Adrenal gland (tissue), 12 donors: Measurements from ENCODE around the gene RHOBTB1. TPM values are rescaled to one million over a fixed set of nuclear protein-coding genes. Genes with fewer than 3 reads are reported as not detected.

Experiments used
- DNase-seq, 7 donors: peaks; one replicate each; pipeline ENCODE4 v3.0.0-alpha.2; 2019 to 2020
- H3K27ac ChIP-seq, 5 donors: fragments of 200-600 bp; sonication (generic) in 4 of 5; 1 replicate in 3 of 5; 2 replicates in 2 of 5; pipeline versions ENCODE4 v1.5.1 to v1.8.0; 2016 to 2020; ENCODE audit warnings: mild to moderate bottlenecking in 1 of 5
- H3K27me3 ChIP-seq: fragments of 200-600 bp; 2 replicates; pipeline ENCODE4 v1.8.0; 2021
- H3K36me3 ChIP-seq, 2 donors: fragments of 200-600 bp; replicated peaks in 1 of 2; 1 replicate in 1 of 2; 2 replicates in 1 of 2; pipeline versions ENCODE4 v1.5.1 to v1.8.0; 2018 to 2022
- H3K4me1 ChIP-seq, 2 donors: fragments of 200-600 bp; replicated peaks in 1 of 2; 1 replicate in 1 of 2; 2 replicates in 1 of 2; pipeline versions ENCODE4 v1.5.1 to v1.8.0; 2018 to 2021
- H3K4me3 ChIP-seq, 4 donors: fragments of 200-600 bp; sonication (generic) in 3 of 4; one replicate each; pipeline ENCODE4 v1.5.1; 2016 to 2018
- H3K9me3 ChIP-seq, 3 donors: fragments of 200-600 bp; sonication (generic) in 1 of 3; replicated peaks in 1 of 3; 1 replicate in 2 of 3; 2 replicates in 1 of 3; pipeline versions ENCODE4 v1.5.1 to v1.8.0; 2016 to 2021
- POLR2A ChIP-seq, 2 donors: fragments of 450-650 bp; IDR thresholded peaks; one replicate each; pipeline ENCODE4 v1.6.1; 2017; ENCODE audit warnings: antibody characterized with exemption in 2 of 2, mild to moderate bottlenecking in 2 of 2, moderate library complexity in 1 of 2
- WGBS, 4 donors: extraction: QIAGEN DNeasy Blood & Tissue Kit in 2 of 4; methylation state at CpG; one replicate each; pipeline versions ENCODE4 v1.1.5 to v1.1.7; 2013 to 2017; 5-methylcytosine and 5-hydroxymethylcytosine counted together
- intact Hi-C, 2 donors: fragments of 100-400 bp; cut with DNase I; formaldehyde crosslinking; loops; one replicate each; pipeline versions ENCODE4 v1.14.1 to v1.15.0; 2022 to 2023
- polyA plus RNA-seq, 3 donors: library from polyadenylated mRNA; stranded (reverse); fragments of 200-250 nt in 2 of 3; fragments of 350-450 nt in 1 of 3; fragmentation: Illumina TruSeq in 1 of 3; extraction: RNeasy Lipid Tissue Mini Kit (QIAGEN cat#74804) in 1 of 3; gene quantifications; one replicate each; pipeline ENCODE4 v1.2.3, GENCODE V29; 2013 to 2014
- total RNA-seq, 9 donors: library from RNA; depleted of rRNA in 4 of 9; stranded (reverse); fragments of >200 nt in 4 of 9; fragments of 120-200 nt in 1 of 9; fragmentation: NEBNext Ultra II Directional in 1 of 9; extraction: Animal tissue kit (Norgen Biotek cat#: 25700) in 1 of 9; gene quantifications; one replicate each; pipeline versions ENCODE4 v1.1.0 to v1.2.4, GENCODE V29; 2013 to 2023
- TF ChIP-seq, protein P1 (sequence below), 6 experiments: fragments of 450-650 bp in 4 of 6; fragments of 200-600 bp in 2 of 6; sonication (generic) in 1 of 6; IDR thresholded peaks; 1 replicate in 5 of 6; 2 replicates in 1 of 6; pipeline versions ENCODE4 v1.5.1 to v1.8.0; 2016 to 2021; ENCODE audit warnings: antibody characterized with exemption in 6 of 6, mild to moderate bottlenecking in 2 of 6, moderate library complexity in 1 of 6
- donor health status: healthy with polysubstance abuse.
- donor health status: Bipolar disorder and iron deficiency.
- donor health status: DM: yes; HTN: yes; CAD: no.
- donor health status: DM: no; HTN: no; CAD: no.
- donor health status: DM: no; HTN: no; CAD: no.
- donor health status: DM: yes; HTN: yes; CAD: no.

Gene RHOBTB1
- total and polyA plus RNA-seq, 12 donors = 7.9 to 122 (median 26.6) TPM

DNA sequence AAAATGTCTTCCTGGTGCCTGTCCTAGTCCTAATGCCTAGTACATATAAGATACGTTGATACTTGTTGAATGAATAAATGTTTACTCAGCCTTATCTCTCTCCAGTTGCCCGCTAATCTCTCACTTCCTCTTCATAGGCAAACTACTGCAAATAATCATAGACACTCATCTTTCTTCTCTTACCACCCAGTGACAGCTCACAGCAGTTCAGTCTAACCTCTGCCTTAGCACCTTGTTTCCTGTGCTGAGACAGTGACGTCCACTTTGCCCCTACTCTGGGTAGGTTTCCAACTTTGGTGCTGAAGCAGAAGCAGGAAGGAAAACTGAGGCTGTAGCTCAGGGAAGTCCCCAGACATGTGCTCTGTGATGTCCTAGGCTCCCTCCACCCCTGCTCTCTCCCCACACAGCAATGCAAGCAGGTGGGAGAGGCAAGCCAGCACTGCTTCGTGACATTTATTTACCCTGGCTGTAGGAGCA is 45.5 kb upstream of the RHOBTB1 start:
- Histone ChIP-seq H3K9me3 (no peaks in the 10 kb centered on the region), H3K4me1 (no peaks in the 10 kb centered on the region), H3K27ac (no peak overlapping the region), H3K36me3 (no peaks in the 10 kb centered on the region), H3K4me3 (no peak overlapping the region), H3K27me3 (no peaks in the 10 kb centered on the region)
- WGBS, 4 donors = 77 to 89% (median 84%) methylated on average over 4 of the region's 4 CpGs
- no peak for DNase-seq
- intact Hi-C loops = no loop called here
- TF ChIP-seq, protein P1, sequence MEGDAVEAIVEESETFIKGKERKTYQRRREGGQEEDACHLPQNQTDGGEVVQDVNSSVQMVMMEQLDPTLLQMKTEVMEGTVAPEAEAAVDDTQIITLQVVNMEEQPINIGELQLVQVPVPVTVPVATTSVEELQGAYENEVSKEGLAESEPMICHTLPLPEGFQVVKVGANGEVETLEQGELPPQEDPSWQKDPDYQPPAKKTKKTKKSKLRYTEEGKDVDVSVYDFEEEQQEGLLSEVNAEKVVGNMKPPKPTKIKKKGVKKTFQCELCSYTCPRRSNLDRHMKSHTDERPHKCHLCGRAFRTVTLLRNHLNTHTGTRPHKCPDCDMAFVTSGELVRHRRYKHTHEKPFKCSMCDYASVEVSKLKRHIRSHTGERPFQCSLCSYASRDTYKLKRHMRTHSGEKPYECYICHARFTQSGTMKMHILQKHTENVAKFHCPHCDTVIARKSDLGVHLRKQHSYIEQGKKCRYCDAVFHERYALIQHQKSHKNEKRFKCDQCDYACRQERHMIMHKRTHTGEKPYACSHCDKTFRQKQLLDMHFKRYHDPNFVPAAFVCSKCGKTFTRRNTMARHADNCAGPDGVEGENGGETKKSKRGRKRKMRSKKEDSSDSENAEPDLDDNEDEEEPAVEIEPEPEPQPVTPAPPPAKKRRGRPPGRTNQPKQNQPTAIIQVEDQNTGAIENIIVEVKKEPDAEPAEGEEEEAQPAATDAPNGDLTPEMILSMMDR (IDR thresholded peaks at IDR 0.05) = no peak
- TF ChIP-seq POLR2A (IDR thresholded peaks at IDR 0.05) = no peak

GRCh38 chr10:60986791-60987190 is 42.8 kb upstream of the RHOBTB1 start:
- Histone ChIP-seq H3K36me3 (no peaks in the 10 kb centered on the region), H3K4me3 (no peak overlapping the region), H3K27ac (no peak overlapping the region), H3K27me3 (no peaks in the 10 kb centered on the region), H3K4me1 (no peaks in the 10 kb centered on the region), H3K9me3 (no peaks in the 10 kb centered on the region)
- no peak for TF ChIP-seq POLR2A (IDR thresholded peaks at IDR 0.05)
- TF ChIP-seq, protein P1 (IDR thresholded peaks at IDR 0.05) = no peak
- 57 to 64% (median 59%) methylated on average over 3 of the region's 3 CpGs for WGBS, 4 donors
- no peak for DNase-seq
- intact Hi-C loops = no loop called here

- Histone ChIP-seq H3K27me3 (no peaks in the 10 kb centered on the region), H3K4me1 (no peaks in the 10 kb centered on the region), H3K36me3 (no peaks in the 10 kb centered on the region), H3K27ac (no peak overlapping the region), H3K4me3 (no peak overlapping the region), H3K9me3 (no peaks in the 10 kb centered on the region)
- intact Hi-C loops = no loop called here
- no peak for TF ChIP-seq POLR2A (IDR thresholded peaks at IDR 0.05)
- TF ChIP-seq, protein P1 (IDR thresholded peaks at IDR 0.05) = no peak
- DNase-seq = no peak
- WGBS, 4 donors = 94 to 100% (median 100%) methylated on average over 1 of the region's 1 CpG
Measured at GRCh38 chr10:60985951-60986350, 42.0 kb upstream of the RHOBTB1 start.

DNA sequence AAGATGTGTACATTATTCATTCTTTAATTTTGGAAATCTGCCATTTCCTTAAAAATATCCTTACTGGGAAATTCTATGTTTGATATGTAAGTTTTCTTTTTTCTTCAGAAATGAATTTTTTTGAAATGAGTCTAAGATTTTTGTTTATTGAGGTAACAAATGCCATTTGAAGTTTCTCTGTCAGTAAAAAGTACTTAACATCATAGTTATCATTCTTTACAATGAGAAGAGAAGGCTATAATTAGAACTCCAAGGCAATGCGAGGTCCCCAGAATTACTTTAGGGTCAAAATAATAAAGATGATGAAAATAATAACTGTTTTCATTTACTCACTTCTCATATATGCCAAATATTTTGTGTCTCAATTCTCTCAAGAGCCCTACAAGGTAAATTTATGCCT is 37.0 kb upstream of the RHOBTB1 start:
- H3K4me3 ChIP-seq = no peak overlapping the region
- no peaks in the 10 kb centered on the region for H3K9me3 ChIP-seq
- H3K27me3 ChIP-seq = no peaks in the 10 kb centered on the region
- TF ChIP-seq, protein P1 (IDR thresholded peaks at IDR 0.05) = no peak
- TF ChIP-seq POLR2A (IDR thresholded peaks at IDR 0.05) = no peak
- peaks cover 20 to 27% of the 10 kb centered on the region in 2 donors for H3K4me1 ChIP-seq
- H3K36me3 ChIP-seq = no peaks in the 10 kb centered on the region
- no peak overlapping the region for H3K27ac ChIP-seq
- WGBS, 4 donors = 83 to 91% (median 87%) methylated on average over 1 of the region's 1 CpG
- intact Hi-C loops = no loop called here
- DNase-seq = no peak
